PFSK-1 (cell line): ENCODE results near the gene SLC39A11.

Experiments used
- POLR2AphosphoS5 ChIP-seq: IDR thresholded peaks from 2 replicates; pipeline ENCODE4 v1.6.1; 2012; ENCODE audit warnings: low read depth, mild to moderate bottlenecking, control low read depth, low read length, moderate library complexity
- SIN3A ChIP-seq: IDR thresholded peaks from 2 replicates; pipeline ENCODE4 v1.6.1; 2012; ENCODE audit warnings: mild to moderate bottlenecking, low read length, moderate library complexity, borderline replicate concordance; ENCODE audit not compliant: insufficient read depth
- TAF1 ChIP-seq: IDR thresholded peaks from 2 replicates; pipeline ENCODE4 v1.6.1; 2012; ENCODE audit warnings: low read length, control low read depth, borderline replicate concordance; ENCODE audit not compliant: insufficient read depth
- TF ChIP-seq, protein P1 (sequence below), 2 experiments: IDR thresholded peaks; 2 replicates each; pipeline versions ENCODE4 v1.6.1 to v1.8.0; 2011 to 2012; ENCODE audit warnings: low read depth in 2 of 2, low read length in 2 of 2, control low read depth in 1 of 2, inconsistent platforms in 1 of 2, mild to moderate bottlenecking in 1 of 2, moderate library complexity in 1 of 2; ENCODE audit not compliant: insufficient read depth in 1 of 2

DNA sequence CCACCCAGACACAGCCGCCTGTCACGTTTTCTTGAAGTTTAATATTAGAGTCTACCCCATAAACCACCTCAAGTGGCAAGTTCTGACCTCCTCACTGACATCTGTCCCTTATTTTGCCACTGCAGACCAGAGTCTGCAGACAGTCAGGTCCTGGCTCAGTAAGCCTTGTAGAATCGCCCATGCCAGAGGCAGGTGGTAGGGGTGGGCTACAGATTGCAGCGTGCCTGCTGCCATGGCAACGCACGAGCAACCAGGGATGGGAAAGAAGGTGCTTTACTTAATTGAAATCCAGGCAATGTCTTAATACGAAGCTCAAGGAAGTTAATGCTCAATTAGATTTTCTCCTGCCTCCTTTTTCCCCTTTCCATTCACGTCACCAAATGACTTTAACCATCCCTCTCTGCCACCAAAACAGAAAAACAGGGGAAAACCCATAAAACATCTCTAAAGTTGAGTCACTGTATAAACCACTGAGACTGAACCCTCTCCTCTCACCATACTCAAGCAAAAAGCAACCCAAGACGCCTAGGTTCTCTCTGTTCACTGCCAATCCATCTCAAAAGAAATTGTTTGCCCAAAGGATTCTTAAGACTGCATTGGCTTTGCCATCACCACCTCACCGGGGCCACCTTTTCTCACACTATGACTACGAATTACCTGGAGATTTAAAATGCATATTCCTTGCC is 228.8 kb downstream of the SLC39A11 start:
- TF ChIP-seq SIN3A (no peak), TAF1 (no peak), POLR2AphosphoS5 (no peak)
- TF ChIP-seq, protein P1, sequence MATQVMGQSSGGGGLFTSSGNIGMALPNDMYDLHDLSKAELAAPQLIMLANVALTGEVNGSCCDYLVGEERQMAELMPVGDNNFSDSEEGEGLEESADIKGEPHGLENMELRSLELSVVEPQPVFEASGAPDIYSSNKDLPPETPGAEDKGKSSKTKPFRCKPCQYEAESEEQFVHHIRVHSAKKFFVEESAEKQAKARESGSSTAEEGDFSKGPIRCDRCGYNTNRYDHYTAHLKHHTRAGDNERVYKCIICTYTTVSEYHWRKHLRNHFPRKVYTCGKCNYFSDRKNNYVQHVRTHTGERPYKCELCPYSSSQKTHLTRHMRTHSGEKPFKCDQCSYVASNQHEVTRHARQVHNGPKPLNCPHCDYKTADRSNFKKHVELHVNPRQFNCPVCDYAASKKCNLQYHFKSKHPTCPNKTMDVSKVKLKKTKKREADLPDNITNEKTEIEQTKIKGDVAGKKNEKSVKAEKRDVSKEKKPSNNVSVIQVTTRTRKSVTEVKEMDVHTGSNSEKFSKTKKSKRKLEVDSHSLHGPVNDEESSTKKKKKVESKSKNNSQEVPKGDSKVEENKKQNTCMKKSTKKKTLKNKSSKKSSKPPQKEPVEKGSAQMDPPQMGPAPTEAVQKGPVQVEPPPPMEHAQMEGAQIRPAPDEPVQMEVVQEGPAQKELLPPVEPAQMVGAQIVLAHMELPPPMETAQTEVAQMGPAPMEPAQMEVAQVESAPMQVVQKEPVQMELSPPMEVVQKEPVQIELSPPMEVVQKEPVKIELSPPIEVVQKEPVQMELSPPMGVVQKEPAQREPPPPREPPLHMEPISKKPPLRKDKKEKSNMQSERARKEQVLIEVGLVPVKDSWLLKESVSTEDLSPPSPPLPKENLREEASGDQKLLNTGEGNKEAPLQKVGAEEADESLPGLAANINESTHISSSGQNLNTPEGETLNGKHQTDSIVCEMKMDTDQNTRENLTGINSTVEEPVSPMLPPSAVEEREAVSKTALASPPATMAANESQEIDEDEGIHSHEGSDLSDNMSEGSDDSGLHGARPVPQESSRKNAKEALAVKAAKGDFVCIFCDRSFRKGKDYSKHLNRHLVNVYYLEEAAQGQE (IDR thresholded peaks at IDR 0.05; ENCODE audit: insufficient read depth in 1 of 2, low read depth in 2 of 2, low read length in 2 of 2) = no peak
